Neural progenitor cell (in vitro differentiated cells): ENCODE data around the gene ADAM23. TPM values are rescaled to one million over a fixed set of nuclear protein-coding genes. Genes with fewer than 3 reads are reported as not detected.

Experiments used
- DNase-seq: peaks from one replicate; pipeline ENCODE4 v3.0.0-alpha.2; 2016; ENCODE audit warnings: low spot score
- H2AFZ ChIP-seq: fragments of 200-600 bp; sonication (generic); replicated peaks from 2 replicates; pipeline ENCODE4 v1.6.1; 2016; ENCODE audit warnings: antibody characterized with exemption
- H3F3A ChIP-seq: fragments of 200-600 bp; sonication (generic); 2 replicates; pipeline ENCODE4 v1.6.1; 2016; ENCODE audit warnings: antibody characterized with exemption, low read depth
- H3K27ac ChIP-seq: fragments of 200-600 bp; sonication (generic); 2 replicates; pipeline ENCODE4 v1.5.1; 2016; ENCODE audit warnings: mild to moderate bottlenecking
- H3K27me3 ChIP-seq: fragments of 200-600 bp; sonication (generic); 2 replicates; pipeline ENCODE4 v1.6.1; 2016; ENCODE audit warnings: mild to moderate bottlenecking, moderate library complexity
- H3K36me3 ChIP-seq: fragments of 200-600 bp; sonication (generic); 2 replicates; pipeline ENCODE4 v1.5.1; 2016
- H3K4me1 ChIP-seq: fragments of 200-600 bp; sonication (generic); 2 replicates; pipeline ENCODE4 v1.6.1; 2016; ENCODE audit warnings: mixed run types
- H3K4me2 ChIP-seq: fragments of 200-600 bp; sonication (generic); 2 replicates; pipeline ENCODE4 v1.6.1; 2016
- H3K4me3 ChIP-seq: fragments of 200-600 bp; sonication (generic); 2 replicates; pipeline ENCODE4 v1.5.1; 2016
- H3K79me2 ChIP-seq: fragments of 200-600 bp; sonication (generic); 2 replicates; pipeline ENCODE4 v1.6.1; 2016; ENCODE audit warnings: low read depth
- H3K9ac ChIP-seq: fragments of 200-600 bp; sonication (generic); 2 replicates; pipeline ENCODE4 v1.6.1; 2016
- H3K9me3 ChIP-seq: fragments of 200-600 bp; sonication (generic); 2 replicates; pipeline ENCODE4 v1.5.1; 2016; ENCODE audit warnings: low read depth
- H4K20me1 ChIP-seq: fragments of 200-600 bp; sonication (generic); 2 replicates; pipeline ENCODE4 v1.6.1; 2016; ENCODE audit warnings: low read depth
- H3K27ac Mint-ChIP-seq: 3 replicates; pipeline ENCODE4 v1.8.0; 2021; ENCODE audit warnings: mixed read lengths
- H3K27me3 Mint-ChIP-seq: 2 replicates; pipeline ENCODE4 v1.8.0; 2022; ENCODE audit warnings: low read depth, mild to moderate bottlenecking, inconsistent platforms, moderate library complexity, mixed read lengths; ENCODE audit not compliant: insufficient read depth
- H3K36me3 Mint-ChIP-seq: 3 replicates; pipeline ENCODE4 v1.8.0; 2021; ENCODE audit warnings: mixed read lengths
- H3K4me1 Mint-ChIP-seq: 3 replicates; pipeline ENCODE4 v1.8.0; 2021; ENCODE audit warnings: mixed read lengths
- H3K4me3 Mint-ChIP-seq: 3 replicates; pipeline ENCODE4 v1.8.0; 2021; ENCODE audit warnings: mild to moderate bottlenecking, moderate library complexity, mixed read lengths
- H3K9me3 Mint-ChIP-seq: 3 replicates; pipeline ENCODE4 v1.8.0; 2020; ENCODE audit warnings: mixed read lengths
- CTCF ChIP-seq: fragments of 200-600 bp; sonication (generic); IDR thresholded peaks from 2 replicates; pipeline ENCODE4 v1.5.1; 2017; ENCODE audit warnings: antibody characterized with exemption, mild to moderate bottlenecking
- EZH2 ChIP-seq: fragments of 200-600 bp; sonication (generic); IDR thresholded peaks from 2 replicates; pipeline ENCODE4 v1.6.1; 2017; ENCODE audit warnings: antibody characterized with exemption, mild to moderate bottlenecking, moderate library complexity
- EZH2phosphoT487 ChIP-seq: fragments of 200-600 bp; sonication (generic); IDR thresholded peaks from 2 replicates; pipeline ENCODE4 v1.6.1; 2017; ENCODE audit warnings: antibody characterized with exemption
- total RNA-seq: library from RNA; depleted of rRNA; stranded (reverse); fragments of >200 nt; gene quantifications from 2 replicates; pipeline ENCODE4 v1.2.3, GENCODE V29; 2015; ENCODE audit warnings: low replicate concordance

ADAM23 gene
- total RNA-seq, 1 donor from 2014 or later: 17.2 TPM

DNA sequence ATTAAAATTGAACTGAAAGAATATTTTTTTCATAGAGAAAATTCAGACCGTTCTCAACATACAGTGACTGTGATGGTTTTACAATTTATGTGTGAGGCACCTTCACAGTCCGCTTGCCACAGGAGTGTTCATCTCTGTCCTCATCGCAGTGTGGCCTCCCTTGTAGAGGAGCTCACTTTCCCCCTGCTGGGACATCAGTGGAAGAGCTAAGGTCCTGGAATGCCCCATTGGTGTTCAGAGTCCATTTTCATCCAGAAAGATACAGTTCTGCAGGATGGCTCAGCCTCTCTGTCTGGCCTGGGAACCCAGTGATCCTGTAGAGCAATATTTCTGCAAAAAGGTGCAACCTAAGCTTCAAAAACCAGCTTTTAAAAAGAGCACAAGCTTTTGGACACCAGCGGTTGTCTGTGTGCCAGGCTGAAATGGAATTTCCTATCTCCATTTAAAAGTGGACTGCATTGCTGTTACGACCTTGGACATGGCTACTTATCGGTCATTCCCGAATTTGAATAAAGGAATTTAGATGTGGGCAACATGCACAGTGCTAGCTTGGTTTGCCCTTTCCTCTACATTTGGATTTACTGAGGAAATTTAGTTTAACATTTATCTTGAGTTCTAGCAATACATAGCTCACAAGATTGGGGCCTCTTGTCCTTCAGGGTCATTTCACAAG is 172.2 kb downstream of the ADAM23 start:
- H3K27me3 ChIP-seq: no peaks in the 10 kb centered on the region
- no peaks in the 10 kb centered on the region for H3K9me3 ChIP-seq
- H3K27ac ChIP-seq: no peak overlapping the region
- no peak for DNase-seq
- Mint-ChIP-seq H3K27me3 (peaks cover 2% of the 10 kb centered on the region), H3K36me3 (peaks cover 5% of the 10 kb centered on the region), H3K4me3 (no peak overlapping the region), H3K27ac (no peak overlapping the region), H3K9me3 (no peaks in the 10 kb centered on the region), H3K4me1 (peaks cover 27% of the 10 kb centered on the region)
- peaks cover 13% of the 10 kb centered on the region for H3F3A ChIP-seq
- H3K4me3 ChIP-seq: no peak overlapping the region
- H3K9ac ChIP-seq: no peak overlapping the region
- H3K36me3 ChIP-seq: no peaks in the 10 kb centered on the region
- no peak overlapping the region for H3K4me2 ChIP-seq
- peaks cover 30% of the 10 kb centered on the region for H3K4me1 ChIP-seq
- no peak for TF ChIP-seq EZH2
- TF ChIP-seq CTCF: no peak
- no peak for TF ChIP-seq EZH2phosphoT487
- H4K20me1 ChIP-seq: no peaks in the 10 kb centered on the region
- H2AFZ ChIP-seq: no peak overlapping the region
- no peaks in the 10 kb centered on the region for H3K79me2 ChIP-seq

- no peak overlapping the region for H3K27ac ChIP-seq
- no peak overlapping the region for H3K4me2 ChIP-seq
- Mint-ChIP-seq H3K27ac (no peak overlapping the region), H3K27me3 (peaks cover 2% of the 10 kb centered on the region), H3K9me3 (no peaks in the 10 kb centered on the region), H3K4me1 (peaks cover 27% of the 10 kb centered on the region), H3K36me3 (peaks cover 5% of the 10 kb centered on the region), H3K4me3 (no peak overlapping the region)
- no peak overlapping the region for H2AFZ ChIP-seq
- no peaks in the 10 kb centered on the region for H3K79me2 ChIP-seq
- no peak overlapping the region for H3K9ac ChIP-seq
- no peak for TF ChIP-seq CTCF
- no peak for TF ChIP-seq EZH2
- no peak for TF ChIP-seq EZH2phosphoT487
- no peaks in the 10 kb centered on the region for H4K20me1 ChIP-seq
- no peaks in the 10 kb centered on the region for H3K9me3 ChIP-seq
- H3F3A ChIP-seq: peaks cover 13% of the 10 kb centered on the region
- H3K4me3 ChIP-seq: no peak overlapping the region
- no peak for DNase-seq
- no peaks in the 10 kb centered on the region for H3K27me3 ChIP-seq
- H3K36me3 ChIP-seq: no peaks in the 10 kb centered on the region
- peaks cover 27% of the 10 kb centered on the region for H3K4me1 ChIP-seq
Measured at GRCh38 chr2:206616151-206616550, 172.8 kb downstream of the ADAM23 start.

DNA sequence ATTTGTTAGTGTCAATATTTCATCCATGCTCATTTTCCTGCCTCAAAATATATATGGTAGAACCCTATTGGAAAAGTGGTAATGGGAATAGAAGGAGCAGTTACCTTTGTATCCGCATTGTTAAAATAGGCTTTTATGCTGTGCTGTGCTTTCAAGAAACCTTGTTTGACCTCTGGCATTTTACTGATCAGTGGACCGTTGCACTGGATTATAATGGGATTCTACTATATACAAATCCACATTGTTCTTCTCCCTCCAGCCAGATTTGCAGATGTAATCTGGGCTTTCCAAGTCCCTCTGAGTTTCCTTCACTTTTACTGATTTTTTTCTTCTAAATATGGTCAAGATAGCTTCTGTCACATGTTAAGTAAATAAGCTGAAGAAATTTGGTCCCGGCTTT is 175.7 kb downstream of the ADAM23 start:
- Histone ChIP-seq H3K27ac (no peak overlapping the region), H3K36me3 (no peaks in the 10 kb centered on the region), H3K4me1 (peaks cover 16% of the 10 kb centered on the region), H3K4me3 (no peak overlapping the region), H3F3A (peaks cover 5% of the 10 kb centered on the region), H3K4me2 (no peak overlapping the region), H4K20me1 (no peaks in the 10 kb centered on the region), H3K27me3 (no peaks in the 10 kb centered on the region), H3K9me3 (no peaks in the 10 kb centered on the region), H2AFZ (no peak overlapping the region), H3K79me2 (no peaks in the 10 kb centered on the region), H3K9ac (no peak overlapping the region)
- no peaks in the 10 kb centered on the region for H3K9me3 Mint-ChIP-seq
- peaks cover 19% of the 10 kb centered on the region for H3K4me1 Mint-ChIP-seq
- H3K4me3 Mint-ChIP-seq: no peak overlapping the region
- no peak overlapping the region for H3K27ac Mint-ChIP-seq
- DNase-seq: peak; percentile 54
- H3K36me3 Mint-ChIP-seq: peaks cover 2% of the 10 kb centered on the region
- peaks cover 2% of the 10 kb centered on the region for H3K27me3 Mint-ChIP-seq
- TF ChIP-seq EZH2phosphoT487: no peak
- no peak for TF ChIP-seq EZH2

GRCh38 chr2:206626108-206626507 is 182.8 kb downstream of the ADAM23 start:
- H3K36me3 ChIP-seq: no peaks in the 10 kb centered on the region
- no peak overlapping the region for H2AFZ ChIP-seq
- Mint-ChIP-seq H3K4me1 (peaks cover 5% of the 10 kb centered on the region), H3K27ac (no peak overlapping the region), H3K4me3 (no peak overlapping the region), H3K9me3 (no peaks in the 10 kb centered on the region), H3K36me3 (no peaks in the 10 kb centered on the region), H3K27me3 (peaks cover 4% of the 10 kb centered on the region)
- TF ChIP-seq EZH2: no peak
- TF ChIP-seq EZH2phosphoT487: no peak
- TF ChIP-seq CTCF: no peak
- H4K20me1 ChIP-seq: no peaks in the 10 kb centered on the region
- no peaks in the 10 kb centered on the region for H3F3A ChIP-seq
- no peaks in the 10 kb centered on the region for H3K79me2 ChIP-seq
- no peaks in the 10 kb centered on the region for H3K9me3 ChIP-seq
- no peak overlapping the region for H3K4me3 ChIP-seq
- no peak overlapping the region for H3K27ac ChIP-seq
- H3K9ac ChIP-seq: no peak overlapping the region
- peaks cover 7% of the 10 kb centered on the region for H3K4me1 ChIP-seq
- no peak for DNase-seq
- no peak overlapping the region for H3K4me2 ChIP-seq
- no peaks in the 10 kb centered on the region for H3K27me3 ChIP-seq
